Stimulated activated naive B cell treated with anti-CD40 and anti-IgM and Interleukin-4, amounts not matched to agents 10 μg/mL and 1 μg/mL and 100 μg/mL, for 72 hours (primary cell): ENCODE data around the gene BCHE.

Source experiments
- ATAC-seq, 2 donors: fragments of 150-1000 bp; cut with Tn5 transposase; replicated peaks; 2 replicates each; pipeline ENCODE4 v1.10.0; 2021; ENCODE audit warnings: moderate library complexity in 1 of 2
- DNase-seq: peaks from one replicate; pipeline ENCODE4 v3.0.0; 2021
- H3K27ac Mint-ChIP-seq: one replicate; pipeline ENCODE4 v1.8.0; 2022; ENCODE audit warnings: mild to moderate bottlenecking, mixed read lengths
- H3K27me3 Mint-ChIP-seq, 2 donors: one replicate each; pipeline ENCODE4 v1.8.0; 2022; ENCODE audit warnings: mixed read lengths in 2 of 2
- H3K36me3 Mint-ChIP-seq, 2 donors: one replicate each; pipeline ENCODE4 v1.8.0; 2022; ENCODE audit warnings: mixed read lengths in 2 of 2, mild to moderate bottlenecking in 1 of 2
- H3K4me1 Mint-ChIP-seq, 2 donors: one replicate each; pipeline ENCODE4 v1.8.0; 2022; ENCODE audit warnings: mixed read lengths in 2 of 2, mild to moderate bottlenecking in 1 of 2
- H3K4me3 Mint-ChIP-seq, 2 donors: one replicate each; pipeline ENCODE4 v1.8.0; 2022; ENCODE audit warnings: mild to moderate bottlenecking in 2 of 2, mixed read lengths in 2 of 2, moderate library complexity in 1 of 2
- H3K9me3 Mint-ChIP-seq, 2 donors: one replicate each; pipeline ENCODE4 v1.8.0; 2022; ENCODE audit warnings: mixed read lengths in 2 of 2, mild to moderate bottlenecking in 1 of 2

The BCHE gene

GRCh38 chr3:165799026-165799425, 38.2 kb downstream of the BCHE start:
- Mint-ChIP-seq H3K36me3 (no peaks in the 10 kb centered on the region), H3K9me3 (peaks cover 0 to 1% of the 10 kb centered on the region in 2 donors), H3K4me3 (no peak overlapping the region), H3K27me3 (no peaks in the 10 kb centered on the region), H3K4me1 (no peaks in the 10 kb centered on the region), H3K27ac (no peak overlapping the region)
- ATAC-seq (no peak), DNase-seq (no peak)

- H3K9me3 Mint-ChIP-seq, result peaks cover 0 to 1% of the 10 kb centered on the region in 2 donors
- H3K27me3 Mint-ChIP-seq, result no peaks in the 10 kb centered on the region
- H3K27ac Mint-ChIP-seq, result no peak overlapping the region
- no peak for ATAC-seq
- H3K4me1 Mint-ChIP-seq, result no peaks in the 10 kb centered on the region
- H3K36me3 Mint-ChIP-seq, result no peaks in the 10 kb centered on the region
- no peak for DNase-seq
- H3K4me3 Mint-ChIP-seq, result no peak overlapping the region
Measured at GRCh38 chr3:165797551-165797950, 39.7 kb downstream of the BCHE start.

GRCh38 chr3:165796701-165797100, 40.5 kb downstream of the BCHE start:
- H3K4me3 Mint-ChIP-seq, result no peak overlapping the region
- DNase-seq (no peak), ATAC-seq (no peak)
- no peak overlapping the region for H3K27ac Mint-ChIP-seq
- H3K4me1 Mint-ChIP-seq, result no peaks in the 10 kb centered on the region
- H3K27me3 Mint-ChIP-seq, result no peaks in the 10 kb centered on the region
- peaks cover 0 to 1% of the 10 kb centered on the region in 2 donors for H3K9me3 Mint-ChIP-seq
- no peaks in the 10 kb centered on the region for H3K36me3 Mint-ChIP-seq

GRCh38 chr3:165788531-165788930, 48.7 kb downstream of the BCHE start:
- Mint-ChIP-seq H3K9me3 (peaks cover 8 to 9% of the 10 kb centered on the region in 2 donors), H3K27me3 (no peaks in the 10 kb centered on the region), H3K4me1 (no peaks in the 10 kb centered on the region), H3K4me3 (no peak overlapping the region), H3K27ac (no peak overlapping the region), H3K36me3 (no peaks in the 10 kb centered on the region)
- DNase-seq (no peak), ATAC-seq (no peak)

GRCh38 chr3:165786013-165786412, 51.2 kb downstream of the BCHE start:
- H3K4me1 Mint-ChIP-seq, result no peaks in the 10 kb centered on the region
- H3K36me3 Mint-ChIP-seq, result no peaks in the 10 kb centered on the region
- ATAC-seq, result no peak
- H3K9me3 Mint-ChIP-seq, result peaks cover 7% of the 10 kb centered on the region in 2 donors
- DNase-seq, result no peak
- H3K4me3 Mint-ChIP-seq, result no peak overlapping the region
- no peaks in the 10 kb centered on the region for H3K27me3 Mint-ChIP-seq
- H3K27ac Mint-ChIP-seq, result no peak overlapping the region

GRCh38 chr3:165784337-165784736, 52.9 kb downstream of the BCHE start:
- Mint-ChIP-seq H3K36me3 (no peaks in the 10 kb centered on the region), H3K27me3 (no peaks in the 10 kb centered on the region), H3K4me1 (no peaks in the 10 kb centered on the region), H3K27ac (no peak overlapping the region), H3K9me3 (peaks cover 3% of the 10 kb centered on the region in 2 donors), H3K4me3 (no peak overlapping the region)
- no peak for ATAC-seq
- DNase-seq, result no peak

- Mint-ChIP-seq H3K27ac (no peak overlapping the region), H3K4me3 (no peak overlapping the region), H3K27me3 (no peaks in the 10 kb centered on the region), H3K4me1 (no peaks in the 10 kb centered on the region), H3K36me3 (no peaks in the 10 kb centered on the region), H3K9me3 (peaks cover 3% of the 10 kb centered on the region in 2 donors)
- DNase-seq (no peak), ATAC-seq (no peak)
Measured at GRCh38 chr3:165783383-165783782, 53.8 kb downstream of the BCHE start.

- Mint-ChIP-seq H3K9me3 (peaks cover 3% of the 10 kb centered on the region in 2 donors), H3K27ac (no peak overlapping the region), H3K27me3 (no peaks in the 10 kb centered on the region), H3K36me3 (no peaks in the 10 kb centered on the region), H3K4me3 (no peak overlapping the region), H3K4me1 (no peaks in the 10 kb centered on the region)
- DNase-seq, result no peak
- no peak for ATAC-seq
Measured at GRCh38 chr3:165778891-165779290, 58.3 kb downstream of the BCHE start.

- H3K9me3 Mint-ChIP-seq, result peaks cover 3% of the 10 kb centered on the region in 2 donors
- H3K27me3 Mint-ChIP-seq, result no peaks in the 10 kb centered on the region
- DNase-seq (no peak), ATAC-seq (no peak)
- no peak overlapping the region for H3K4me3 Mint-ChIP-seq
- H3K27ac Mint-ChIP-seq, result no peak overlapping the region
- H3K4me1 Mint-ChIP-seq, result no peaks in the 10 kb centered on the region
- H3K36me3 Mint-ChIP-seq, result no peaks in the 10 kb centered on the region
Measured at GRCh38 chr3:165778456-165778855, 58.8 kb downstream of the BCHE start.

GRCh38 chr3:165775824-165776223, 61.4 kb downstream of the BCHE start:
- no peak overlapping the region for H3K27ac Mint-ChIP-seq
- no peaks in the 10 kb centered on the region for H3K36me3 Mint-ChIP-seq

GRCh38 chr3:165770781-165771180, 66.4 kb downstream of the BCHE start:
- H3K27me3 Mint-ChIP-seq, result no peaks in the 10 kb centered on the region
- H3K4me3 Mint-ChIP-seq, result no peak overlapping the region
- peaks cover 5 to 9% of the 10 kb centered on the region in 2 donors for H3K9me3 Mint-ChIP-seq
- H3K36me3 Mint-ChIP-seq, result no peaks in the 10 kb centered on the region
- ATAC-seq, result no peak
- DNase-seq, result no peak
- no peaks in the 10 kb centered on the region for H3K4me1 Mint-ChIP-seq
- H3K27ac Mint-ChIP-seq, result no peak overlapping the region

More at GRCh38 chr3:165775824-165776223, 61.4 kb downstream of the BCHE start:
- no peaks in the 10 kb centered on the region for H3K4me1 Mint-ChIP-seq
- H3K4me3 Mint-ChIP-seq, result no peak overlapping the region
- H3K9me3 Mint-ChIP-seq, result peaks cover 0 to 1% of the 10 kb centered on the region in 2 donors
- DNase-seq (no peak), ATAC-seq (no peak)
- H3K27me3 Mint-ChIP-seq, result no peaks in the 10 kb centered on the region

- Mint-ChIP-seq H3K4me3 (no peak overlapping the region), H3K9me3 (peaks cover 7 to 9% of the 10 kb centered on the region in 2 donors), H3K27me3 (no peaks in the 10 kb centered on the region), H3K36me3 (no peaks in the 10 kb centered on the region), H3K27ac (no peak overlapping the region), H3K4me1 (no peaks in the 10 kb centered on the region)
- DNase-seq (no peak), ATAC-seq (no peak)
Measured at GRCh38 chr3:165768680-165769079, 68.5 kb downstream of the BCHE start.

- Mint-ChIP-seq H3K4me1 (no peaks in the 10 kb centered on the region), H3K27ac (no peak overlapping the region), H3K27me3 (no peaks in the 10 kb centered on the region), H3K9me3 (peaks cover 4% of the 10 kb centered on the region in 2 donors), H3K36me3 (no peaks in the 10 kb centered on the region), H3K4me3 (no peak overlapping the region)
- ATAC-seq (no peak), DNase-seq (no peak)
Measured at GRCh38 chr3:165759041-165759440, 78.2 kb downstream of the BCHE start.

- H3K4me1 Mint-ChIP-seq, result no peaks in the 10 kb centered on the region
- ATAC-seq, result no peak
- DNase-seq, result no peak
- no peaks in the 10 kb centered on the region for H3K36me3 Mint-ChIP-seq
- no peak overlapping the region for H3K4me3 Mint-ChIP-seq
- H3K27me3 Mint-ChIP-seq, result no peaks in the 10 kb centered on the region
- H3K9me3 Mint-ChIP-seq, result peaks cover 0 to 4% of the 10 kb centered on the region in 2 donors
- no peak overlapping the region for H3K27ac Mint-ChIP-seq
Measured at GRCh38 chr3:165755571-165755970, 81.7 kb downstream of the BCHE start.

GRCh38 chr3:165754219-165755007, 82.8 kb downstream of the BCHE start:
- Mint-ChIP-seq H3K9me3 (peaks cover 0 to 3% of the 10 kb centered on the region in 2 donors), H3K4me1 (no peaks in the 10 kb centered on the region), H3K27me3 (no peaks in the 10 kb centered on the region), H3K36me3 (no peaks in the 10 kb centered on the region), H3K4me3 (no peak overlapping the region), H3K27ac (no peak overlapping the region)
- no peak for ATAC-seq
- DNase-seq, result no peak
